Fibroblast of lung (primary cell): ENCODE results near the gene SYNE1. TPM values are rescaled to one million over a fixed set of nuclear protein-coding genes. Genes with fewer than 3 reads are reported as not detected.

Experiments used
- DNase-seq, 2 donors: peaks; one replicate each; pipeline versions ENCODE4 v3.0.0 to v3.0.0-alpha.2; 2010; ENCODE audit warnings: low read depth in 2 of 2
- H2AFZ ChIP-seq: 2 replicates; pipeline ENCODE4 v1.5.1; 2012; ENCODE audit warnings: low read length, control low read depth, inconsistent platforms
- H3K27ac ChIP-seq: 2 replicates; pipeline ENCODE4 v1.5.1; 2011; ENCODE audit warnings: low read length, control low read depth; ENCODE audit not compliant: insufficient read depth
- H3K27me3 ChIP-seq: 2 replicates; pipeline ENCODE4 v1.5.1; 2011; ENCODE audit warnings: mild to moderate bottlenecking, low read length; ENCODE audit not compliant: control insufficient read depth, insufficient read depth
- H3K36me3 ChIP-seq: 2 replicates; pipeline ENCODE4 v1.5.1; 2011; ENCODE audit warnings: low read length; ENCODE audit not compliant: control insufficient read depth, insufficient read depth
- H3K4me1 ChIP-seq: 2 replicates; pipeline ENCODE4 v1.5.1; 2011; ENCODE audit warnings: low read length; ENCODE audit not compliant: control insufficient read depth, insufficient read depth; ENCODE audit errors: extremely low read depth
- H3K4me2 ChIP-seq: 2 replicates; pipeline ENCODE4 v1.5.1; 2011; ENCODE audit warnings: low read length, control low read depth; ENCODE audit not compliant: insufficient read depth; ENCODE audit errors: extremely low read depth
- H3K4me3 ChIP-seq, 4 experiments: fragments of 200-600 bp in 1 of 4; sonication (generic) in 1 of 4; replicated peaks in 1 of 4; 2 replicates each; pipeline ENCODE4 v1.5.1; 2011 to 2016; ENCODE audit warnings: low read length in 4 of 4, low read depth in 3 of 4, mild to moderate bottlenecking in 3 of 4, control low read depth in 2 of 4, inconsistent platforms in 1 of 4, mixed read lengths in 1 of 4; ENCODE audit not compliant: insufficient read depth in 1 of 4; ENCODE audit errors: control extremely low read depth in 1 of 4
- H3K79me2 ChIP-seq: 2 replicates; pipeline ENCODE4 v1.5.1; 2012; ENCODE audit warnings: mild to moderate bottlenecking, low read length, inconsistent platforms; ENCODE audit not compliant: control insufficient read depth, insufficient read depth
- H3K9ac ChIP-seq: 2 replicates; pipeline ENCODE4 v1.5.1; 2011; ENCODE audit warnings: mild to moderate bottlenecking, low read length, control low read depth; ENCODE audit not compliant: insufficient read depth
- H3K9me3 ChIP-seq: 2 replicates; pipeline ENCODE4 v1.5.1; 2012; ENCODE audit warnings: low read depth, low read length; ENCODE audit not compliant: control insufficient read depth, insufficient read depth
- H4K20me1 ChIP-seq: 2 replicates; pipeline ENCODE4 v1.5.1; 2011; ENCODE audit warnings: low read length; ENCODE audit not compliant: control insufficient read depth, insufficient read depth; ENCODE audit errors: extremely low read depth
- EZH2 ChIP-seq: IDR thresholded peaks from 2 replicates; pipeline ENCODE4 v1.5.1; 2012; ENCODE audit warnings: low read length, control low read depth, mild to moderate bottlenecking; ENCODE audit errors: missing control alignments
- polyA plus RNA-seq, 2 donors: library from polyadenylated mRNA; depleted of rRNA in 1 of 2; stranded (reverse) in 1 of 2; unstranded in 1 of 2; fragments of >200 nt; gene quantifications; 2 replicates each; pipeline ENCODE4 v1.2.1, GENCODE V29; 2011 to 2012; ENCODE audit warnings: missing spikeins in 1 of 2
- total RNA-seq: library from RNA; depleted of rRNA; stranded (reverse); fragments of >200 nt; gene quantifications from 2 replicates; pipeline ENCODE4 v1.2.1, GENCODE V29; 2014
- TF ChIP-seq, protein P1 (sequence below), 2 donors: IDR thresholded peaks in 1 of 2; conservative IDR thresholded peaks in 1 of 2; 1 replicate in 1 of 2; 2 replicates in 1 of 2; pipeline ENCODE4 v1.5.1; 2011 to 2012; ENCODE audit warnings: low read length in 2 of 2, control low read depth in 1 of 2, inconsistent platforms in 1 of 2, low read depth in 1 of 2, mild to moderate bottlenecking in 1 of 2

The SYNE1 gene
- total and polyA plus RNA-seq, 2 donors (not counting 1 experiment from before 2014, with no cell fraction given): 21.7 to 219 TPM

- DNase-seq: peak; percentile 18 to 36
- Histone ChIP-seq H3K4me1 (no peaks in the 10 kb centered on the region), H3K9ac (no peak overlapping the region), H3K36me3 (no peaks in the 10 kb centered on the region), H3K4me2 (no peak overlapping the region), H3K27ac (no peak overlapping the region), H3K4me3 (no peak overlapping the region), H3K9me3 (no peaks in the 10 kb centered on the region), H2AFZ (no peak overlapping the region), H3K27me3 (no peaks in the 10 kb centered on the region), H3K79me2 (no peaks in the 10 kb centered on the region), H4K20me1 (no peaks in the 10 kb centered on the region)
- TF ChIP-seq EZH2: no peak
- TF ChIP-seq, protein P1, sequence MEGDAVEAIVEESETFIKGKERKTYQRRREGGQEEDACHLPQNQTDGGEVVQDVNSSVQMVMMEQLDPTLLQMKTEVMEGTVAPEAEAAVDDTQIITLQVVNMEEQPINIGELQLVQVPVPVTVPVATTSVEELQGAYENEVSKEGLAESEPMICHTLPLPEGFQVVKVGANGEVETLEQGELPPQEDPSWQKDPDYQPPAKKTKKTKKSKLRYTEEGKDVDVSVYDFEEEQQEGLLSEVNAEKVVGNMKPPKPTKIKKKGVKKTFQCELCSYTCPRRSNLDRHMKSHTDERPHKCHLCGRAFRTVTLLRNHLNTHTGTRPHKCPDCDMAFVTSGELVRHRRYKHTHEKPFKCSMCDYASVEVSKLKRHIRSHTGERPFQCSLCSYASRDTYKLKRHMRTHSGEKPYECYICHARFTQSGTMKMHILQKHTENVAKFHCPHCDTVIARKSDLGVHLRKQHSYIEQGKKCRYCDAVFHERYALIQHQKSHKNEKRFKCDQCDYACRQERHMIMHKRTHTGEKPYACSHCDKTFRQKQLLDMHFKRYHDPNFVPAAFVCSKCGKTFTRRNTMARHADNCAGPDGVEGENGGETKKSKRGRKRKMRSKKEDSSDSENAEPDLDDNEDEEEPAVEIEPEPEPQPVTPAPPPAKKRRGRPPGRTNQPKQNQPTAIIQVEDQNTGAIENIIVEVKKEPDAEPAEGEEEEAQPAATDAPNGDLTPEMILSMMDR (conservative IDR thresholded peaks at IDR 0.05 in 1 of 2, IDR thresholded peaks at IDR 0.05 in 1 of 2; ENCODE audit: low read depth in 1 of 2, low read length in 2 of 2): peak; percentile 14 to 28
These were observed 5.6 kb upstream of the SYNE1 start for GRCh38 chr6:152642578-152643375.

DNA sequence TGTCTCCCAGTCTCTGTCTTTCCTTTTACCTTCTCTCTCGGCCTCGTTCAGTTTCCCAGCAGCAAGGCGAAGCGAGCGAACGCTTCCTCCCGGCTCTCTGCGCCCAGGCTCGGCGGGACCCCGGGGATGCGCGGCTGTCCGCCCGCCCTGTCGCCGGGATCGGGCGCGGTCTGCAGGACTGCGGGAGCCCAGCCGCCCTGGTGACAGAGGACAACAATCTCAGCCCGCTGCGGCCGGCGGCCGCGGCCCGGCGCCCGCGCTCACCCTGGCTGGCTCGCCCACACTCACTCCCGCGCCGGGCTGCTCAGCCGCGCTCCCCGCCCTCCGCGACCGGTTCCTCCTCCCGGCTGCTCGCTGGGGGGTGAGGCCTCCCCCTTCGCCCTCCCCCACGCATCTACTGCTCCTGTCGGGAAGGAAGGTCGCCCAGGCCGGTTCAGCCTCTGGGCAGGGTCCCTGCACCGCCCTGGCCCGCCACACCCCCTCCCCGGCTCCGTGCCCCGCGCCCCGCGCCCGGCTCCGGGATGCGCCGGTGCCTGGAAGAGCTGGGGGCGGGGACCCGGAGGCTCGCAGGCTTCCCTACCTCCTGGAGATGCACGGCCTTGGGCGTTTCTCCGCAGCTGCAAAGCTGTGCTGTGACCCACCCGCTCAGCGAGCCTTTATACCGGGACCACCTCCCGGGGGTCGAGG, 410 bp downstream of the SYNE1 start:
- Histone ChIP-seq H4K20me1 (no peaks in the 10 kb centered on the region), H3K36me3 (no peaks in the 10 kb centered on the region), H3K4me1 (no peaks in the 10 kb centered on the region), H3K9me3 (no peaks in the 10 kb centered on the region), H2AFZ (peak overlapping the region; percentile 98), H3K4me3 (peak overlapping the region; percentile 61 to 76 (median 71)), H3K27me3 (no peaks in the 10 kb centered on the region), H3K9ac (peak overlapping the region; percentile 60), H3K4me2 (peak overlapping the region; percentile 92), H3K27ac (peak overlapping the region; percentile 48), H3K79me2 (no peaks in the 10 kb centered on the region)
- TF ChIP-seq EZH2: no peak
- TF ChIP-seq, protein P1 (conservative IDR thresholded peaks at IDR 0.05 in 1 of 2, IDR thresholded peaks at IDR 0.05 in 1 of 2; ENCODE audit: low read depth in 1 of 2, low read length in 2 of 2): no peak
- DNase-seq: peak; percentile 4 to 20

- peak overlapping the region; percentile 61 to 76 (median 71) for H3K4me3 ChIP-seq
- TF ChIP-seq EZH2: no peak
- TF ChIP-seq, protein P1 (conservative IDR thresholded peaks at IDR 0.05 in 1 of 2, IDR thresholded peaks at IDR 0.05 in 1 of 2; ENCODE audit: low read depth in 1 of 2, low read length in 2 of 2): no peak
- DNase-seq: peak; percentile 21 to 40
These were observed 1.0 kb downstream of the SYNE1 start for GRCh38 chr6:152636021-152636608.

More at GRCh38 chr6:152636021-152636608, 1.0 kb downstream of the SYNE1 start:
- Histone ChIP-seq H3K9me3 (no peaks in the 10 kb centered on the region), H3K9ac (peak overlapping the region; percentile 60), H2AFZ (peak overlapping the region; percentile 98), H3K27me3 (no peaks in the 10 kb centered on the region), H3K79me2 (no peaks in the 10 kb centered on the region), H3K4me1 (no peaks in the 10 kb centered on the region), H3K4me2 (peak overlapping the region; percentile 92), H3K36me3 (no peaks in the 10 kb centered on the region), H4K20me1 (no peaks in the 10 kb centered on the region), H3K27ac (peak overlapping the region; percentile 48)
